SK-N-SH (cell line): ENCODE results near the gene TTC7B. TPM values are rescaled to one million over a fixed set of nuclear protein-coding genes. Genes with fewer than 3 reads are reported as not detected.

ENCODE experiments used
- CTCF ChIA-PET: fragments of 300-600, 350-600 bp; formaldehyde crosslinking; extraction: SDS; loops from one replicate; lab custom pipeline; 2021; lab: Yijun Ruan, JAX
- POLR2A ChIA-PET: fragments of 350-600 bp; sonication (Branson Sonifier 250); formaldehyde crosslinking; extraction: SDS; loops from one replicate; lab custom pipeline; 2020; ENCODE audit warnings: antibody characterized with exemption, inconsistent platforms; lab: Yijun Ruan, JAX
- DNase-seq: peaks from one replicate; pipeline ENCODE4 v3.0.0; 2012
- H2AFZ ChIP-seq: fragments of 200-600 bp; sonication (generic); 2 replicates; pipeline ENCODE4 v1.8.1; 2016; ENCODE audit warnings: antibody characterized with exemption, mild to moderate bottlenecking, low read depth
- H3F3A ChIP-seq: fragments of 200-600 bp; sonication (generic); replicated peaks from 2 replicates; pipeline ENCODE3; 2016; ENCODE audit warnings: antibody characterized with exemption, mild to moderate bottlenecking; ENCODE audit not compliant: insufficient read depth
- H3K27ac ChIP-seq, 2 experiments: fragments of 200-500 bp in 1 of 2; fragments of 200-600 bp in 1 of 2; sonication (Bioruptor generic) in 1 of 2; sonication (generic), shearing (Covaris generic) in 1 of 2; 2 replicates each; pipeline versions ENCODE4 v1.5.1 to v1.6.1; 2014 to 2016; ENCODE audit warnings: low read depth in 2 of 2, inconsistent platforms in 1 of 2, low read length in 1 of 2, mild to moderate bottlenecking in 1 of 2, mixed read lengths in 1 of 2
- H3K27me3 ChIP-seq: fragments of 200-600 bp; sonication (generic), shearing (Covaris generic); 2 replicates; pipeline ENCODE4 v1.6.1; 2016; ENCODE audit warnings: mixed run types; ENCODE audit not compliant: insufficient read depth
- H3K36me3 ChIP-seq, 2 experiments: fragments of 200-500 bp in 1 of 2; fragments of 200-600 bp in 1 of 2; sonication (Bioruptor generic) in 1 of 2; sonication (generic) in 1 of 2; replicated peaks in 1 of 2; 2 replicates each; pipeline versions ENCODE3 to v1.5.1; 2014 to 2016; ENCODE audit warnings: low read length in 1 of 2, mild to moderate bottlenecking in 1 of 2; ENCODE audit not compliant: insufficient read depth in 2 of 2, control insufficient read depth in 1 of 2
- H3K4me1 ChIP-seq, 2 experiments: fragments of 200-500 bp in 1 of 2; fragments of 200-600 bp in 1 of 2; sonication (Bioruptor generic) in 1 of 2; sonication (generic), shearing (Covaris generic) in 1 of 2; 2 replicates each; pipeline versions ENCODE4 v1.5.1 to v1.6.1; 2014 to 2016; ENCODE audit warnings: low read depth in 1 of 2, low read length in 1 of 2, mixed run types in 1 of 2; ENCODE audit not compliant: insufficient read depth in 2 of 2, control insufficient read depth in 1 of 2
- H3K4me2 ChIP-seq: fragments of 200-600 bp; sonication (generic), shearing (Covaris generic); 2 replicates; pipeline ENCODE4 v1.6.1; 2017; ENCODE audit warnings: mixed run types
- H3K4me3 ChIP-seq, 2 experiments: fragments of 200-500 bp in 1 of 2; fragments of 200-600 bp in 1 of 2; sonication (Bioruptor generic) in 1 of 2; sonication (generic), shearing (Covaris generic) in 1 of 2; 2 replicates each; pipeline versions ENCODE4 v1.5.1 to v1.8.1; 2014 to 2016; ENCODE audit warnings: low read depth in 2 of 2, inconsistent platforms in 1 of 2, low read length in 1 of 2, mild to moderate bottlenecking in 1 of 2, mixed read lengths in 1 of 2, moderate library complexity in 1 of 2
- H3K79me2 ChIP-seq: fragments of 200-600 bp; sonication (generic); 2 replicates; pipeline ENCODE4 v1.8.1; 2017; ENCODE audit warnings: mild to moderate bottlenecking; ENCODE audit not compliant: insufficient read depth
- H3K9ac ChIP-seq: fragments of 200-600 bp; sonication (generic); 2 replicates; pipeline ENCODE4 v1.6.1; 2017; ENCODE audit warnings: mixed run types
- H3K9me2 ChIP-seq: fragments of 200-600 bp; sonication (generic); 2 replicates; pipeline ENCODE4 v1.6.1; 2017; ENCODE audit warnings: mixed run types
- H3K9me3 ChIP-seq: fragments of 200-600 bp; sonication (generic); 2 replicates; pipeline ENCODE4 v1.6.1; 2017; ENCODE audit warnings: mixed run types, mild to moderate bottlenecking, moderate library complexity
- H4K20me1 ChIP-seq: fragments of 200-600 bp; sonication (generic); 2 replicates; pipeline ENCODE4 v1.6.1; 2017; ENCODE audit warnings: mild to moderate bottlenecking, mixed run types; ENCODE audit not compliant: insufficient read depth
- CTCF ChIP-seq: fragments of 200-600 bp; sonication (generic); IDR thresholded peaks from 2 replicates; pipeline ENCODE4 v1.6.1; 2017; ENCODE audit warnings: antibody characterized with exemption, mild to moderate bottlenecking, moderate library complexity
- EZH2phosphoT487 ChIP-seq: fragments of 200-600 bp; sonication (generic); IDR thresholded peaks from 2 replicates; pipeline ENCODE4 v1.6.1; 2017; ENCODE audit warnings: low read depth, mixed run types, mild to moderate bottlenecking, antibody characterized with exemption, moderate library complexity, borderline replicate concordance
- FOSL2 ChIP-seq: IDR thresholded peaks from 2 replicates; pipeline ENCODE4 v1.4.0; 2012; ENCODE audit warnings: low read depth, mild to moderate bottlenecking, moderate library complexity, borderline replicate concordance
- IRF3 ChIP-seq: fragments of 150-350 bp; IDR thresholded peaks from 2 replicates; pipeline ENCODE4 v1.6.1; 2016; ENCODE audit warnings: mild to moderate bottlenecking, low read depth, low read length
- MAX ChIP-seq: IDR thresholded peaks from 2 replicates; pipeline ENCODE4 v1.4.0; 2012; ENCODE audit warnings: low read depth
- MEF2A ChIP-seq: IDR thresholded peaks from 2 replicates; pipeline ENCODE4 v1.4.0; 2012; ENCODE audit warnings: low read depth, borderline replicate concordance
- POLR2AphosphoS5 ChIP-seq: IDR thresholded peaks from 2 replicates; pipeline ENCODE4 v1.6.1; 2012; ENCODE audit warnings: low read depth, low read length
- RAD21 ChIP-seq: IDR thresholded peaks from 2 replicates; pipeline ENCODE4 v1.6.1; 2012; ENCODE audit warnings: mild to moderate bottlenecking, low read length
- RFX5 ChIP-seq: IDR thresholded peaks from 2 replicates; pipeline ENCODE4 v1.6.1; 2012; ENCODE audit warnings: mild to moderate bottlenecking, improper control_type of control experiment, low read length
- RXRA ChIP-seq: IDR thresholded peaks from 2 replicates; pipeline ENCODE4 v1.4.0; 2012; ENCODE audit warnings: low read depth, mild to moderate bottlenecking, borderline replicate concordance
- TAF1 ChIP-seq: IDR thresholded peaks from 2 replicates; pipeline ENCODE4 v1.6.1; 2012; ENCODE audit warnings: low read depth, mild to moderate bottlenecking, low read length, moderate library complexity, borderline replicate concordance
- TCF12 ChIP-seq: IDR thresholded peaks from 2 replicates; pipeline ENCODE4 v1.4.0; 2012
- TEAD4 ChIP-seq: IDR thresholded peaks from 2 replicates; pipeline ENCODE4 v1.4.0; 2012; ENCODE audit warnings: mild to moderate bottlenecking, borderline replicate concordance; ENCODE audit not compliant: insufficient read depth
- USF1 ChIP-seq: IDR thresholded peaks from 2 replicates; pipeline ENCODE4 v1.4.0; 2012; ENCODE audit warnings: low read depth, borderline replicate concordance
- WGBS: methylation state at CpG from one replicate; pipeline ENCODE4 v1.1.6; 2017; ENCODE audit warnings: low lambda C conversion rate; 5-methylcytosine and 5-hydroxymethylcytosine counted together
- polyA plus RNA-seq, 3 experiments: library from polyadenylated mRNA; depleted of rRNA; stranded (reverse); fragments of >200 nt; gene quantifications; 2 replicates each; pipeline ENCODE4 v1.2.3, GENCODE V29; 2012

TTC7B gene
- polyA plus RNA-seq, 1 of the 3 experiments (the other 2 are of a cell fraction) = 43.1 TPM

- H4K20me1 ChIP-seq = no peaks in the 10 kb centered on the region
- no peak for DNase-seq
- peaks cover 39 to 42% of the 10 kb centered on the region in 2 experiments for H3K4me1 ChIP-seq
- no peak overlapping the region for H2AFZ ChIP-seq
- H3K27me3 ChIP-seq = no peaks in the 10 kb centered on the region
- no peaks in the 10 kb centered on the region for H3K9me2 ChIP-seq
- peak overlapping the region; percentile 39; the same call in 1 of the 2 replicates for H3K9ac ChIP-seq
- H3K79me2 ChIP-seq = no peaks in the 10 kb centered on the region
- peak overlapping the region; percentile 93 to 97 for H3K27ac ChIP-seq
- no peak overlapping the region for H3K4me3 ChIP-seq
- no peaks in the 10 kb centered on the region for H3K9me3 ChIP-seq
- ChIA-PET CTCF (no interaction called here), POLR2A (no interaction called here)
- 79% methylated on average over 1 of the region's 1 CpG for WGBS
- H3K4me2 ChIP-seq = 0 out of 2 replicates have a peak overlapping the region, but pooled peaks have one; percentile 72
- H3K36me3 ChIP-seq = peaks cover 0 to 3% of the 10 kb centered on the region in 2 experiments
- peak; percentile 13; the same call in 1 of the 2 replicates for TF ChIP-seq FOSL2
- TF ChIP-seq RXRA = no peak
- no peak for TF ChIP-seq RFX5
- no peak for TF ChIP-seq TAF1
- TF ChIP-seq CTCF = no peak
- TF ChIP-seq RAD21 = no peak
- 0 out of 2 replicates have a peak, but pooled peaks have one; percentile 29 for TF ChIP-seq TCF12
- no peak for TF ChIP-seq MAX
- TF ChIP-seq EZH2phosphoT487 = no peak
- no peak for TF ChIP-seq USF1
- no peak for TF ChIP-seq TEAD4
- no peak for TF ChIP-seq IRF3
- TF ChIP-seq MEF2A = no peak
- no peak for TF ChIP-seq POLR2AphosphoS5
- TF ChIP-seq, all 33 proteins: peak for 2
- H3F3A ChIP-seq = peaks cover 31% of the 10 kb centered on the region
These were observed 137.8 kb downstream of the TTC7B start for GRCh38 chr14:90678420-90678819.
